SK-N-SH treated with all-trans-retinoic acid at 6 μM for 48 hours (cell line): Measurements from ENCODE around the gene TALDO1.

Source experiments
- CSDC2 ChIP-seq: fragments of 250-450 bp; sonication (Bioruptor Pico); IDR thresholded peaks from 2 replicates; pipeline ENCODE4 v1.5.0; 2020; ENCODE audit warnings: mild to moderate bottlenecking, moderate library complexity
- ZFP30 ChIP-seq: fragments of 450-650 bp; formaldehyde crosslinking; IDR thresholded peaks from 2 replicates; pipeline ENCODE4 v1.5.0; 2022; ENCODE audit warnings: mild to moderate bottlenecking, moderate library complexity
- TF ChIP-seq, protein P1 (sequence below): fragments of 250-450 bp; sonication (Bioruptor Pico); IDR thresholded peaks from 2 replicates; pipeline ENCODE4 v1.5.1; 2021; ENCODE audit warnings: mild to moderate bottlenecking, moderate library complexity
- TF ChIP-seq, protein P2 (sequence below): fragments of 250-450 bp; sonication (Bioruptor Pico); IDR thresholded peaks from 2 replicates; pipeline ENCODE4 v1.8.0; 2020; ENCODE audit warnings: mild to moderate bottlenecking, moderate library complexity, borderline replicate concordance

DNA sequence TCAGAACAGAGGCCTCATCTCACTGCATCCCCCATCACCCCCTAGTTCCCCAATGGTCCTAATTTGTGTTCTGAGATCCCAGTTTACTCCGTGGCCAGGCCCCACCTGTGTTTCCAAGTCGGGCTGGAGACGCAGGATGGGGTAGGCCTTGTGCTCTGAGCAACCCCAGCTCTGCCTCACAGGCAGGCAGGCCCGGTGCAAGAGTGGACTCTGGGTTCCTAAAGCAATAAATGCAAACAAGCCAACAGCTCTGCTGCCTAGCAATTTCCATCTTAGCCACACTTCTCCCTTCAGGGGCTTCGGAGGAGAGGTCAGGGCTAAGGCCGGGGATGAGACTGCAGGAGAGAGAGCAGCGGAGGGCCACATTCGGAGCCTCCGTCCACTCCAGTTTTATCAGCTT lies 43.8 kb upstream of the TALDO1 start:
- TF ChIP-seq, protein P1, sequence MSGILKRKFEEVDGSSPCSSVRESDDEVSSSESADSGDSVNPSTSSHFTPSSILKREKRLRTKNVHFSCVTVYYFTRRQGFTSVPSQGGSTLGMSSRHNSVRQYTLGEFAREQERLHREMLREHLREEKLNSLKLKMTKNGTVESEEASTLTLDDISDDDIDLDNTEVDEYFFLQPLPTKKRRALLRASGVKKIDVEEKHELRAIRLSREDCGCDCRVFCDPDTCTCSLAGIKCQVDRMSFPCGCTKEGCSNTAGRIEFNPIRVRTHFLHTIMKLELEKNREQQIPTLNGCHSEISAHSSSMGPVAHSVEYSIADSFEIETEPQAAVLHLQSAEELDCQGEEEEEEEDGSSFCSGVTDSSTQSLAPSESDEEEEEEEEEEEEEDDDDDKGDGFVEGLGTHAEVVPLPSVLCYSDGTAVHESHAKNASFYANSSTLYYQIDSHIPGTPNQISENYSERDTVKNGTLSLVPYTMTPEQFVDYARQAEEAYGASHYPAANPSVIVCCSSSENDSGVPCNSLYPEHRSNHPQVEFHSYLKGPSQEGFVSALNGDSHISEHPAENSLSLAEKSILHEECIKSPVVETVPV, result no peak
- TF ChIP-seq ZFP30 (no peak), CSDC2 (no peak)
- TF ChIP-seq, protein P2, sequence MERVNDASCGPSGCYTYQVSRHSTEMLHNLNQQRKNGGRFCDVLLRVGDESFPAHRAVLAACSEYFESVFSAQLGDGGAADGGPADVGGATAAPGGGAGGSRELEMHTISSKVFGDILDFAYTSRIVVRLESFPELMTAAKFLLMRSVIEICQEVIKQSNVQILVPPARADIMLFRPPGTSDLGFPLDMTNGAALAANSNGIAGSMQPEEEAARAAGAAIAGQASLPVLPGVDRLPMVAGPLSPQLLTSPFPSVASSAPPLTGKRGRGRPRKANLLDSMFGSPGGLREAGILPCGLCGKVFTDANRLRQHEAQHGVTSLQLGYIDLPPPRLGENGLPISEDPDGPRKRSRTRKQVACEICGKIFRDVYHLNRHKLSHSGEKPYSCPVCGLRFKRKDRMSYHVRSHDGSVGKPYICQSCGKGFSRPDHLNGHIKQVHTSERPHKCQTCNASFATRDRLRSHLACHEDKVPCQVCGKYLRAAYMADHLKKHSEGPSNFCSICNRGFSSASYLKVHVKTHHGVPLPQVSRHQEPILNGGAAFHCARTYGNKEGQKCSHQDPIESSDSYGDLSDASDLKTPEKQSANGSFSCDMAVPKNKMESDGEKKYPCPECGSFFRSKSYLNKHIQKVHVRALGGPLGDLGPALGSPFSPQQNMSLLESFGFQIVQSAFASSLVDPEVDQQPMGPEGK (CRISPR knock-in tag), result no peak
